Skin of body (tissue), 2 donors: ENCODE results near the gene BIRC6. TPM values are rescaled to one million over a fixed set of nuclear protein-coding genes. Genes with fewer than 3 reads are reported as not detected.
"Not testable (repeated sequence)": the region's sequence is repeated elsewhere in the genome, so short reads cannot be mapped to it uniquely, and the experiment has no call there.

Experiments used
- DNase-seq: peaks from one replicate; lab custom pipeline; 2025; lab: John Stamatoyannopoulos, UW
- total RNA-seq: library from RNA; depleted of rRNA; stranded (reverse); fragments of >200 nt; gene quantifications from one replicate; pipeline ENCODE4 v1.2.3, GENCODE V29; 2014

The BIRC6 gene
- total RNA-seq, 1 donor from 2014 or later, result 191 TPM

- no peak for DNase-seq
Measured at GRCh38 chr2:32504877-32505478, 148.2 kb downstream of the BIRC6 start.

GRCh38 chr2:32506446-32506845 lies 149.6 kb downstream of the BIRC6 start:
- DNase-seq, result no peak

- DNase-seq, result no peak
Measured at GRCh38 chr2:32514946-32515345, 158.1 kb downstream of the BIRC6 start.

- DNase-seq, result no peak
Measured at GRCh38 chr2:32516567-32516966, 159.7 kb downstream of the BIRC6 start.

- no peak for DNase-seq
Measured at GRCh38 chr2:32522770-32523169, 165.9 kb downstream of the BIRC6 start.

- DNase-seq, result no peak
Measured at GRCh38 chr2:32523686-32524085, 166.9 kb downstream of the BIRC6 start.

- DNase-seq, result no peak
Measured at GRCh38 chr2:32532341-32532740, 175.5 kb downstream of the BIRC6 start.

GRCh38 chr2:32532961-32533360 lies 176.1 kb downstream of the BIRC6 start:
- no peak for DNase-seq

- DNase-seq, result no peak
Measured at GRCh38 chr2:32534831-32535230, 178.0 kb downstream of the BIRC6 start.

- DNase-seq, result no peak
Measured at GRCh38 chr2:32538735-32539134, 181.9 kb downstream of the BIRC6 start.

- DNase-seq, result not testable (repeated sequence)
Measured at GRCh38 chr2:32552483-32552882, 195.7 kb downstream of the BIRC6 start.

- DNase-seq, result no peak
Measured at GRCh38 chr2:32553829-32554432, 197.1 kb downstream of the BIRC6 start.

- no peak for DNase-seq
Measured at GRCh38 chr2:32558492-32558891, 201.7 kb downstream of the BIRC6 start.

GRCh38 chr2:32559136-32559535 lies 202.3 kb downstream of the BIRC6 start:
- peak; percentile 52 for DNase-seq

GRCh38 chr2:32562906-32563305 lies 206.1 kb downstream of the BIRC6 start:
- DNase-seq, result no peak

- no peak for DNase-seq
Measured at GRCh38 chr2:32564417-32565035, 207.7 kb downstream of the BIRC6 start.

GRCh38 chr2:32565902-32566301 lies 209.1 kb downstream of the BIRC6 start:
- DNase-seq, result no peak

- no peak for DNase-seq
Measured at GRCh38 chr2:32572030-32572429, 215.2 kb downstream of the BIRC6 start.

GRCh38 chr2:32572737-32573136 lies 215.9 kb downstream of the BIRC6 start:
- no peak for DNase-seq

GRCh38 chr2:32591669-32592463 lies 235.0 kb downstream of the BIRC6 start:
- no peak for DNase-seq

- DNase-seq, result no peak
Measured at GRCh38 chr2:32594573-32594972, 237.8 kb downstream of the BIRC6 start.

- DNase-seq, result no peak
Measured at GRCh38 chr2:32611366-32611765, 254.5 kb downstream of the BIRC6 start.
